Measurements from ENCODE around the gene DNPH1.

DNA sequence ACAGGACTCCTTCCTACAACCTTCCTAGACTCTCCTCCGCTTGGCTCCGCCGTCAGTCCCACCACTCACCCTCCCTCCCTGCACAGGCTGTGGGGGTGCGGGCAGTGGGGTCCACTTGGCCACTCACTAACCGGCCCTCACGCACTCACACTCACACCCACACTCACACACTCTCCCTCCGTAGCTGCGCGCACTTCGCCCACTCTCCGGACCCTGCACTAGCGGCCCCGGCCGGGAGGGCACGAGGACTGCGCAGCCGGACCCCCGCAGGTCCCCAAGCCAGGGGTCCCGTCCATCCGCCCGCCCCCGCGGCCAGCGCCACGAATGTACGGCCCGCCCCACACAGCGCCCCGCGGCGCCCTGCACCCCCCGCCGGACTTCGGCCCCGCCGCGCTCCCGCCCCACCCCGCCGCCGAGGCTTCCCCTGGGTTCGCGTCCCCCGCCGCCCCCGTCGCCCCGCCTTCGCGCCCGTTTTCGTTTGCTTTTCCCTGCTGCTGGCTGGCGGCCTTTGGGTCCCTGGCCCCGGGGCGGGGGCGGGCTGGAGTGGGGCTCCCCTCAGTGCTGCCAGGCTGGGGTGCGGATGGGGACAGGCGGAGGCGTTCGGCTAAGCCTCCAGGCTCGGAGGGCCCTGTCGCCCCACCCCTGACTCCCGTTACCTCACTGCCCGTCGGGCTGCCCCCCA is 45.8 kb upstream of the DNPH1 start:
- TF ChIP-seq, protein P1, sequence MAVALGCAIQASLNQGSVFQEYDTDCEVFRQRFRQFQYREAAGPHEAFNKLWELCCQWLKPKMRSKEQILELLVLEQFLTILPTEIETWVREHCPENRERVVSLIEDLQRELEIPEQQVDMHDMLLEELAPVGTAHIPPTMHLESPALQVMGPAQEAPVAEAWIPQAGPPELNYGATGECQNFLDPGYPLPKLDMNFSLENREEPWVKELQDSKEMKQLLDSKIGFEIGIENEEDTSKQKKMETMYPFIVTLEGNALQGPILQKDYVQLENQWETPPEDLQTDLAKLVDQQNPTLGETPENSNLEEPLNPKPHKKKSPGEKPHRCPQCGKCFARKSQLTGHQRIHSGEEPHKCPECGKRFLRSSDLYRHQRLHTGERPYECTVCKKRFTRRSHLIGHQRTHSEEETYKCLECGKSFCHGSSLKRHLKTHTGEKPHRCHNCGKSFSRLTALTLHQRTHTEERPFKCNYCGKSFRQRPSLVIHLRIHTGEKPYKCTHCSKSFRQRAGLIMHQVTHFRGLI (tag by site-specific recombination; IDR thresholded peaks at IDR 0.05) = no peak
- TF ChIP-seq, protein P2, sequence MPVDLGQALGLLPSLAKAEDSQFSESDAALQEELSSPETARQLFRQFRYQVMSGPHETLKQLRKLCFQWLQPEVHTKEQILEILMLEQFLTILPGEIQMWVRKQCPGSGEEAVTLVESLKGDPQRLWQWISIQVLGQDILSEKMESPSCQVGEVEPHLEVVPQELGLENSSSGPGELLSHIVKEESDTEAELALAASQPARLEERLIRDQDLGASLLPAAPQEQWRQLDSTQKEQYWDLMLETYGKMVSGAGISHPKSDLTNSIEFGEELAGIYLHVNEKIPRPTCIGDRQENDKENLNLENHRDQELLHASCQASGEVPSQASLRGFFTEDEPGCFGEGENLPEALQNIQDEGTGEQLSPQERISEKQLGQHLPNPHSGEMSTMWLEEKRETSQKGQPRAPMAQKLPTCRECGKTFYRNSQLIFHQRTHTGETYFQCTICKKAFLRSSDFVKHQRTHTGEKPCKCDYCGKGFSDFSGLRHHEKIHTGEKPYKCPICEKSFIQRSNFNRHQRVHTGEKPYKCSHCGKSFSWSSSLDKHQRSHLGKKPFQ (tag by site-specific recombination; IDR thresholded peaks at IDR 0.05) = no peak
- TF ChIP-seq, protein P3, sequence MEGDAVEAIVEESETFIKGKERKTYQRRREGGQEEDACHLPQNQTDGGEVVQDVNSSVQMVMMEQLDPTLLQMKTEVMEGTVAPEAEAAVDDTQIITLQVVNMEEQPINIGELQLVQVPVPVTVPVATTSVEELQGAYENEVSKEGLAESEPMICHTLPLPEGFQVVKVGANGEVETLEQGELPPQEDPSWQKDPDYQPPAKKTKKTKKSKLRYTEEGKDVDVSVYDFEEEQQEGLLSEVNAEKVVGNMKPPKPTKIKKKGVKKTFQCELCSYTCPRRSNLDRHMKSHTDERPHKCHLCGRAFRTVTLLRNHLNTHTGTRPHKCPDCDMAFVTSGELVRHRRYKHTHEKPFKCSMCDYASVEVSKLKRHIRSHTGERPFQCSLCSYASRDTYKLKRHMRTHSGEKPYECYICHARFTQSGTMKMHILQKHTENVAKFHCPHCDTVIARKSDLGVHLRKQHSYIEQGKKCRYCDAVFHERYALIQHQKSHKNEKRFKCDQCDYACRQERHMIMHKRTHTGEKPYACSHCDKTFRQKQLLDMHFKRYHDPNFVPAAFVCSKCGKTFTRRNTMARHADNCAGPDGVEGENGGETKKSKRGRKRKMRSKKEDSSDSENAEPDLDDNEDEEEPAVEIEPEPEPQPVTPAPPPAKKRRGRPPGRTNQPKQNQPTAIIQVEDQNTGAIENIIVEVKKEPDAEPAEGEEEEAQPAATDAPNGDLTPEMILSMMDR (tag by site-specific recombination; IDR thresholded peaks at IDR 0.05) = no peak
- TF ChIP-seq ZNF423 (tag by site-specific recombination; IDR thresholded peaks at IDR 0.05) (no peak), TCF7L2 (IDR thresholded peaks at IDR 0.05; ENCODE audit: borderline replicate concordance, low read depth, low read length) (no peak), YY2 (tag by site-specific recombination; IDR thresholded peaks at IDR 0.05) (no peak), YY1 (tag by site-specific recombination; IDR thresholded peaks at IDR 0.05) (no peak), MZF1 (tag by site-specific recombination; IDR thresholded peaks at IDR 0.05; ENCODE audit: borderline replicate concordance) (no peak), ZNF2 (tag by site-specific recombination; IDR thresholded peaks at IDR 0.05) (no peak), ZNF792 (tag by site-specific recombination; IDR thresholded peaks at IDR 0.05) (no peak), ZNF654 (tag by site-specific recombination; IDR thresholded peaks at IDR 0.05; ENCODE audit: low read depth) (no peak), ZNF549 (tag by site-specific recombination; IDR thresholded peaks at IDR 0.05) (no peak)
- TF ChIP-seq, protein P4, sequence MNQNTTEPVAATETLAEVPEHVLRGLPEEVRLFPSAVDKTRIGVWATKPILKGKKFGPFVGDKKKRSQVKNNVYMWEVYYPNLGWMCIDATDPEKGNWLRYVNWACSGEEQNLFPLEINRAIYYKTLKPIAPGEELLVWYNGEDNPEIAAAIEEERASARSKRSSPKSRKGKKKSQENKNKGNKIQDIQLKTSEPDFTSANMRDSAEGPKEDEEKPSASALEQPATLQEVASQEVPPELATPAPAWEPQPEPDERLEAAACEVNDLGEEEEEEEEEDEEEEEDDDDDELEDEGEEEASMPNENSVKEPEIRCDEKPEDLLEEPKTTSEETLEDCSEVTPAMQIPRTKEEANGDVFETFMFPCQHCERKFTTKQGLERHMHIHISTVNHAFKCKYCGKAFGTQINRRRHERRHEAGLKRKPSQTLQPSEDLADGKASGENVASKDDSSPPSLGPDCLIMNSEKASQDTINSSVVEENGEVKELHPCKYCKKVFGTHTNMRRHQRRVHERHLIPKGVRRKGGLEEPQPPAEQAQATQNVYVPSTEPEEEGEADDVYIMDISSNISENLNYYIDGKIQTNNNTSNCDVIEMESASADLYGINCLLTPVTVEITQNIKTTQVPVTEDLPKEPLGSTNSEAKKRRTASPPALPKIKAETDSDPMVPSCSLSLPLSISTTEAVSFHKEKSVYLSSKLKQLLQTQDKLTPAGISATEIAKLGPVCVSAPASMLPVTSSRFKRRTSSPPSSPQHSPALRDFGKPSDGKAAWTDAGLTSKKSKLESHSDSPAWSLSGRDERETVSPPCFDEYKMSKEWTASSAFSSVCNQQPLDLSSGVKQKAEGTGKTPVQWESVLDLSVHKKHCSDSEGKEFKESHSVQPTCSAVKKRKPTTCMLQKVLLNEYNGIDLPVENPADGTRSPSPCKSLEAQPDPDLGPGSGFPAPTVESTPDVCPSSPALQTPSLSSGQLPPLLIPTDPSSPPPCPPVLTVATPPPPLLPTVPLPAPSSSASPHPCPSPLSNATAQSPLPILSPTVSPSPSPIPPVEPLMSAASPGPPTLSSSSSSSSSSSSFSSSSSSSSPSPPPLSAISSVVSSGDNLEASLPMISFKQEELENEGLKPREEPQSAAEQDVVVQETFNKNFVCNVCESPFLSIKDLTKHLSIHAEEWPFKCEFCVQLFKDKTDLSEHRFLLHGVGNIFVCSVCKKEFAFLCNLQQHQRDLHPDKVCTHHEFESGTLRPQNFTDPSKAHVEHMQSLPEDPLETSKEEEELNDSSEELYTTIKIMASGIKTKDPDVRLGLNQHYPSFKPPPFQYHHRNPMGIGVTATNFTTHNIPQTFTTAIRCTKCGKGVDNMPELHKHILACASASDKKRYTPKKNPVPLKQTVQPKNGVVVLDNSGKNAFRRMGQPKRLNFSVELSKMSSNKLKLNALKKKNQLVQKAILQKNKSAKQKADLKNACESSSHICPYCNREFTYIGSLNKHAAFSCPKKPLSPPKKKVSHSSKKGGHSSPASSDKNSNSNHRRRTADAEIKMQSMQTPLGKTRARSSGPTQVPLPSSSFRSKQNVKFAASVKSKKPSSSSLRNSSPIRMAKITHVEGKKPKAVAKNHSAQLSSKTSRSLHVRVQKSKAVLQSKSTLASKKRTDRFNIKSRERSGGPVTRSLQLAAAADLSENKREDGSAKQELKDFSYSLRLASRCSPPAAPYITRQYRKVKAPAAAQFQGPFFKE (tag by site-specific recombination; IDR thresholded peaks at IDR 0.05; ENCODE audit: borderline replicate concordance) = no peak

Measured in HEK293 (cell line).